Pancreas (tissue), 10 donors: ENCODE measurements around the gene COPG2. TPM values are rescaled to one million over a fixed set of nuclear protein-coding genes. Genes with fewer than 3 reads are reported as not detected.
A peak's percentile ranks its signal among the peaks of the same experiment; 100 is the strongest.
"Not testable (repeated sequence)": the region's sequence is repeated elsewhere in the genome, so short reads cannot be mapped to it uniquely, and the experiment has no call there.

Experiments
- ATAC-seq, 4 donors: fragments of 200-7000 bp; cut with Tn5 transposase; one replicate each; pipeline versions ENCODE4 v1.8.0 to v1.9.1; 2020; ENCODE audit warnings: mild to moderate bottlenecking in 4 of 4, moderate library complexity in 4 of 4
- DNase-seq, 6 donors: peaks; one replicate each; pipeline ENCODE4 v3.0.0-alpha.2; 2020
- FAIRE-seq: peaks from 2 replicates; lab custom pipeline; 2012; peaks lifted over from hg19 to GRCh38; lab: Jason Lieb, UNC
- H3K27ac ChIP-seq, 4 donors: fragments of 200-600 bp; sonication (generic); 1 replicate in 3 of 4; 2 replicates in 1 of 4; pipeline versions ENCODE4 v1.5.0 to v1.8.0; 2020
- H3K27me3 ChIP-seq, 4 donors: fragments of 200-600 bp; one replicate each; pipeline ENCODE4 v1.8.0; 2021
- H3K36me3 ChIP-seq, 3 donors: fragments of 200-600 bp; sonication (generic) in 1 of 3; one replicate each; pipeline versions ENCODE4 v1.5.0 to v1.8.0; 2020 to 2021
- H3K4me1 ChIP-seq, 3 donors: fragments of 200-600 bp; one replicate each; pipeline ENCODE4 v1.8.0; 2021
- H3K4me3 ChIP-seq, 4 donors: fragments of 200-600 bp; sonication (generic) in 2 of 4; one replicate each; pipeline versions ENCODE4 v1.5.0 to v1.8.0; 2020 to 2021
- H3K9me3 ChIP-seq, 4 donors: fragments of 200-600 bp; one replicate each; pipeline ENCODE4 v1.8.0; 2021
- WGBS, 2 donors: extraction: QIAGEN DNeasy Blood & Tissue Kit; methylation state at CpG; one replicate each; pipeline ENCODE4 v1.1.7; 2013; 5-methylcytosine and 5-hydroxymethylcytosine counted together
- intact Hi-C, 3 donors: fragments of 100-400 bp; cut with DNase I; formaldehyde crosslinking; loops; one replicate each; pipeline versions ENCODE4 v1.11.1 to v1.14.2; 2022
- polyA plus RNA-seq, 2 donors: library from polyadenylated mRNA; stranded (reverse); fragments of 200-250 nt; gene quantifications; one replicate each; pipeline ENCODE4 v1.2.3, GENCODE V29; 2013
- total RNA-seq, 6 donors: library from RNA; stranded (reverse); fragmentation: NEBNext Ultra II Directional in 4 of 6; extraction: Animal tissue kit (Norgen Biotek cat#: 25700) in 4 of 6; gene quantifications; one replicate each; pipeline versions ENCODE4 v1.2.1 to v1.2.4, GENCODE V29; 2021 to 2023
- TF ChIP-seq, protein P1 (sequence below), 4 donors: fragments of 200-600 bp; sonication (generic) in 3 of 4; IDR thresholded peaks; one replicate each; pipeline versions ENCODE4 v1.5.0 to v1.8.0; 2021; ENCODE audit warnings: antibody characterized with exemption in 4 of 4
- donor health status: healthy with polysubstance abuse.
- donor health status: DM: no; HTN: no; CAD: no; lungs with moderate emphysema.
- donor health status: DM: no; HTN: no; CAD: no.
- donor health status: control.
- donor health status: control.
- donor health status: Bipolar disorder and iron deficiency.
- donor health status: DM: yes; HTN: yes; CAD: no.
- donor health status: DM: no; HTN: no; CAD: no.
- donor health status: DM: no; HTN: no; CAD: no.
- donor health status: DM: yes; HTN: yes; CAD: no.

Gene COPG2
- total and polyA plus RNA-seq, 8 donors, result 3.8 to 13.5 (median 8.4) TPM

DNA sequence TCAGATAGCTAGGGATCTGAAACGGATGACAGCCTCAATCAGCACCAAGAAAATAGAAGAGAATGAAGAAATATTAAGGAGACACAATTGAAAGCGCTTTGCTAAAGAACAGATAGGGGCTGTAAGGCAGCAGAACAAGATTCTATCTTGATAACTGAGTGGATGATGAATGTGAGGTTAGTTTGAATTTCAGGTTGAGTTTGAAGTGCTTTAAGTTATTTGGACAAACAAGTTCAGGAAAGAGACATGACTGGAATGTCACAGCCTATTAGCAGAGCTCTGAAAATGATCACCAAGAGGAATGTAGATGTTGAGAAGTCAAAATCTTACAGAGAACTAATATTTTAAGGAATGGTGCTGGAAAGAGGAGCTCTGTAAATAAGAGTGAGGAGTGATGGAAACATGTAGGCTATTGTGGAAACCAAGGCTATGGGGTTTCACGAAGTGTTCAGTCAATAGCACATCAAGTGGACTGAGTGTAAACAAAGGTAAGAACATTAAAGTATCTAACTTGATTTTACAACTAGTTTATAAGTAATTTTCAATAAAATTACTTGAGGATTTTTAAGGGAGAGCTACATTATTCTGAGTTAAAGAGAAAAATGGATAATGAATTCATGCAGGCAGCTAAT lies 115.0 kb downstream of the COPG2 start:
- H3K9me3 ChIP-seq, result no peaks in the 10 kb centered on the region
- no peak for FAIRE-seq
- WGBS, 2 donors, result 76 to 79% methylated on average over 3 of the region's 3 CpGs
- no peak for ATAC-seq
- no peaks in the 10 kb centered on the region for H3K4me1 ChIP-seq
- no peak overlapping the region for H3K27ac ChIP-seq
- intact Hi-C loops, result no loop called here
- TF ChIP-seq, protein P1, sequence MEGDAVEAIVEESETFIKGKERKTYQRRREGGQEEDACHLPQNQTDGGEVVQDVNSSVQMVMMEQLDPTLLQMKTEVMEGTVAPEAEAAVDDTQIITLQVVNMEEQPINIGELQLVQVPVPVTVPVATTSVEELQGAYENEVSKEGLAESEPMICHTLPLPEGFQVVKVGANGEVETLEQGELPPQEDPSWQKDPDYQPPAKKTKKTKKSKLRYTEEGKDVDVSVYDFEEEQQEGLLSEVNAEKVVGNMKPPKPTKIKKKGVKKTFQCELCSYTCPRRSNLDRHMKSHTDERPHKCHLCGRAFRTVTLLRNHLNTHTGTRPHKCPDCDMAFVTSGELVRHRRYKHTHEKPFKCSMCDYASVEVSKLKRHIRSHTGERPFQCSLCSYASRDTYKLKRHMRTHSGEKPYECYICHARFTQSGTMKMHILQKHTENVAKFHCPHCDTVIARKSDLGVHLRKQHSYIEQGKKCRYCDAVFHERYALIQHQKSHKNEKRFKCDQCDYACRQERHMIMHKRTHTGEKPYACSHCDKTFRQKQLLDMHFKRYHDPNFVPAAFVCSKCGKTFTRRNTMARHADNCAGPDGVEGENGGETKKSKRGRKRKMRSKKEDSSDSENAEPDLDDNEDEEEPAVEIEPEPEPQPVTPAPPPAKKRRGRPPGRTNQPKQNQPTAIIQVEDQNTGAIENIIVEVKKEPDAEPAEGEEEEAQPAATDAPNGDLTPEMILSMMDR (IDR thresholded peaks at IDR 0.05), result no peak
- no peak for DNase-seq
- no peak overlapping the region for H3K4me3 ChIP-seq
- H3K27me3 ChIP-seq, result no peaks in the 10 kb centered on the region
- H3K36me3 ChIP-seq, result no peaks in the 10 kb centered on the region

GRCh38 chr7:130544356-130544755 lies 124.2 kb downstream of the COPG2 start:
- TF ChIP-seq, protein P1 (IDR thresholded peaks at IDR 0.05), result no peak
- Histone ChIP-seq H3K9me3 (no peaks in the 10 kb centered on the region), H3K27me3 (no peaks in the 10 kb centered on the region), H3K36me3 (no peaks in the 10 kb centered on the region), H3K4me3 (no peak overlapping the region), H3K4me1 (peaks cover 10 to 16% (median 14%) of the 10 kb centered on the region in 3 donors), H3K27ac (peak overlapping the region in 1 of 4 donors; percentile 6)
- FAIRE-seq, result no peak
- ATAC-seq, result no peak
- 94 to 99% methylated on average over 1 of the region's 1 CpG for WGBS, 2 donors
- no peak for DNase-seq
- intact Hi-C loops, result no loop called here

GRCh38 chr7:130543487-130544010 lies 125.0 kb downstream of the COPG2 start:
- 66% methylated on average over 2 of the region's 2 CpGs for WGBS, 2 donors
- ATAC-seq, result peak in 2 of 4 donors; percentile 49 to 73
- Histone ChIP-seq H3K27ac (peak overlapping the region in 1 of 4 donors; percentile 6), H3K36me3 (no peaks in the 10 kb centered on the region), H3K9me3 (no peaks in the 10 kb centered on the region), H3K4me3 (no peak overlapping the region), H3K27me3 (no peaks in the 10 kb centered on the region), H3K4me1 (peaks cover 10 to 16% (median 14%) of the 10 kb centered on the region in 3 donors)
- TF ChIP-seq, protein P1 (IDR thresholded peaks at IDR 0.05), result no peak
- FAIRE-seq, result no peak
- intact Hi-C loops, result no loop called here
- DNase-seq, result no peak

GRCh38 chr7:130542297-130542696 lies 126.3 kb downstream of the COPG2 start:
- H3K27me3 ChIP-seq, DNase-seq, FAIRE-seq, H3K27ac ChIP-seq, H3K36me3 ChIP-seq, intact Hi-C loops, H3K9me3 ChIP-seq, H3K4me3 ChIP-seq, ATAC-seq: not testable (repeated sequence)
- peaks cover 10 to 16% (median 14%) of the 10 kb centered on the region in 3 donors for H3K4me1 ChIP-seq
- 73 to 76% methylated on average over 4 of the region's 4 CpGs for WGBS, 2 donors

GRCh38 chr7:130541287-130541686 lies 127.3 kb downstream of the COPG2 start:
- H3K36me3 ChIP-seq, H3K4me3 ChIP-seq, H3K27me3 ChIP-seq, ATAC-seq, DNase-seq, H3K27ac ChIP-seq, H3K9me3 ChIP-seq, FAIRE-seq, intact Hi-C loops: not testable (repeated sequence)
- 93% methylated on average over 7 of the region's 7 CpGs for WGBS, 2 donors
- peaks cover 10 to 16% (median 14%) of the 10 kb centered on the region in 3 donors for H3K4me1 ChIP-seq

- FAIRE-seq, ATAC-seq, DNase-seq, H3K4me1 ChIP-seq, H3K9me3 ChIP-seq, H3K4me3 ChIP-seq, H3K36me3 ChIP-seq, intact Hi-C loops, H3K27me3 ChIP-seq, H3K27ac ChIP-seq: not testable (repeated sequence)
- WGBS, 2 donors, result 88% methylated on average over 6 of the region's 6 CpGs
These were observed 130.7 kb downstream of the COPG2 start for GRCh38 chr7:130537894-130538293.
